Kidney (tissue), 14 donors: ENCODE results near the gene HTR2C. TPM values are rescaled to one million over a fixed set of nuclear protein-coding genes. Genes with fewer than 3 reads are reported as not detected.
A peak's percentile ranks its signal among the peaks of the same experiment; 100 is the strongest.

ENCODE experiments used
- DNase-seq, 5 donors: peaks; one replicate each; pipeline ENCODE4 v3.0.0-alpha.2; 2013 to 2020
- FAIRE-seq: peaks from 2 replicates; lab custom pipeline; 2012; peaks lifted over from hg19 to GRCh38; lab: Jason Lieb, UNC
- H3K27ac ChIP-seq, 2 donors: one replicate each; pipeline ENCODE4 v1.7.0; 2013; ENCODE audit warnings: low read depth in 2 of 2, low read length in 2 of 2, inconsistent platforms in 1 of 2
- H3K27me3 ChIP-seq: one replicate; pipeline ENCODE4 v1.7.1; 2013; ENCODE audit warnings: low read length, inconsistent platforms; ENCODE audit not compliant: control insufficient read depth, insufficient read depth
- H3K36me3 ChIP-seq, 3 donors: one replicate each; pipeline versions ENCODE4 v1.7.0 to v1.7.1; 2013; ENCODE audit warnings: low read length in 3 of 3, control low read depth in 1 of 3, inconsistent platforms in 1 of 3; ENCODE audit not compliant: insufficient read depth in 3 of 3, control insufficient read depth in 2 of 3
- H3K4me1 ChIP-seq, 3 donors: one replicate each; pipeline versions ENCODE4 v1.7.0 to v1.7.1; 2013; ENCODE audit warnings: low read length in 3 of 3, inconsistent platforms in 1 of 3, low read depth in 1 of 3; ENCODE audit not compliant: control insufficient read depth in 2 of 3, insufficient read depth in 2 of 3
- H3K4me3 ChIP-seq, 3 donors: one replicate each; pipeline versions ENCODE4 v1.7.0 to v1.8.1; 2013; ENCODE audit warnings: low read length in 3 of 3, control low read depth in 1 of 3, inconsistent platforms in 1 of 3
- H3K9ac ChIP-seq, 3 donors: one replicate each; pipeline versions ENCODE4 v1.7.0 to v1.7.1; 2013; ENCODE audit warnings: low read length in 3 of 3, control low read depth in 1 of 3, inconsistent platforms in 1 of 3
- H3K9me3 ChIP-seq, 3 donors: one replicate each; pipeline versions ENCODE4 v1.7.0 to v1.7.1; 2013; ENCODE audit warnings: low read length in 3 of 3, control low read depth in 1 of 3, inconsistent platforms in 1 of 3; ENCODE audit not compliant: control insufficient read depth in 2 of 3, insufficient read depth in 1 of 3
- intact Hi-C: fragments of 100-400 bp; cut with DNase I; formaldehyde crosslinking; loops from one replicate; pipeline ENCODE4 v1.11.1; 2022
- polyA plus RNA-seq: library from polyadenylated mRNA; stranded (reverse); fragments of 350-450 nt; fragmentation: Illumina TruSeq; extraction: RNeasy Lipid Tissue Mini Kit (QIAGEN cat#74804); gene quantifications from one replicate; pipeline ENCODE4 v1.2.3, GENCODE V29; 2014; ENCODE audit warnings: low read depth, low replicate concordance; ENCODE audit not compliant: insufficient read depth
- total RNA-seq: library from RNA; stranded (reverse); fragmentation: NEBNext Ultra II Directional; extraction: Animal tissue kit (Norgen Biotek cat#: 25700); gene quantifications from one replicate; pipeline ENCODE4 v1.2.1, GENCODE V29; 2021
- TF ChIP-seq, protein P1 (sequence below): IDR thresholded peaks from 3 replicates; pipeline ENCODE4 v1.5.1; 2012; ENCODE audit warnings: mild to moderate bottlenecking, moderate library complexity, borderline replicate concordance; ENCODE audit not compliant: insufficient read depth; ENCODE audit errors: extremely low read depth
- donor health status: control.
- donor health status: control.
- donor health status: control.
- donor health status: control.
- donor health status: control.
- donor health status: DM: yes; HTN: yes; CAD: no.
- donor health status: Normal renal cell carcinoma (clear cell type).

The HTR2C gene
- total and polyA plus RNA-seq, 2 donors from 2014 or later, result not detected

GRCh38 chrX:114774691-114775090 is 190.8 kb downstream of the HTR2C start:
- DNase-seq, result no peak
- Histone ChIP-seq H3K36me3 (no peaks in the 10 kb centered on the region), H3K4me1 (no peaks in the 10 kb centered on the region), H3K27me3 (no peaks in the 10 kb centered on the region), H3K9ac (no peak overlapping the region), H3K27ac (no peak overlapping the region), H3K4me3 (no peak overlapping the region), H3K9me3 (no peaks in the 10 kb centered on the region)
- TF ChIP-seq, protein P1, sequence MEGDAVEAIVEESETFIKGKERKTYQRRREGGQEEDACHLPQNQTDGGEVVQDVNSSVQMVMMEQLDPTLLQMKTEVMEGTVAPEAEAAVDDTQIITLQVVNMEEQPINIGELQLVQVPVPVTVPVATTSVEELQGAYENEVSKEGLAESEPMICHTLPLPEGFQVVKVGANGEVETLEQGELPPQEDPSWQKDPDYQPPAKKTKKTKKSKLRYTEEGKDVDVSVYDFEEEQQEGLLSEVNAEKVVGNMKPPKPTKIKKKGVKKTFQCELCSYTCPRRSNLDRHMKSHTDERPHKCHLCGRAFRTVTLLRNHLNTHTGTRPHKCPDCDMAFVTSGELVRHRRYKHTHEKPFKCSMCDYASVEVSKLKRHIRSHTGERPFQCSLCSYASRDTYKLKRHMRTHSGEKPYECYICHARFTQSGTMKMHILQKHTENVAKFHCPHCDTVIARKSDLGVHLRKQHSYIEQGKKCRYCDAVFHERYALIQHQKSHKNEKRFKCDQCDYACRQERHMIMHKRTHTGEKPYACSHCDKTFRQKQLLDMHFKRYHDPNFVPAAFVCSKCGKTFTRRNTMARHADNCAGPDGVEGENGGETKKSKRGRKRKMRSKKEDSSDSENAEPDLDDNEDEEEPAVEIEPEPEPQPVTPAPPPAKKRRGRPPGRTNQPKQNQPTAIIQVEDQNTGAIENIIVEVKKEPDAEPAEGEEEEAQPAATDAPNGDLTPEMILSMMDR, result no peak
- intact Hi-C loops, result no loop called here
- FAIRE-seq, result no peak

GRCh38 chrX:114782925-114783324 is 199.0 kb downstream of the HTR2C start:
- peak; percentile 95 for FAIRE-seq

GRCh38 chrX:114787061-114787460 is 203.2 kb downstream of the HTR2C start:
- DNase-seq, result no peak
- intact Hi-C loops, result no loop called here
- Histone ChIP-seq H3K36me3 (no peaks in the 10 kb centered on the region), H3K27me3 (no peaks in the 10 kb centered on the region), H3K9ac (no peak overlapping the region), H3K4me1 (no peaks in the 10 kb centered on the region), H3K27ac (no peak overlapping the region), H3K4me3 (no peak overlapping the region), H3K9me3 (no peaks in the 10 kb centered on the region)
- TF ChIP-seq, protein P1, result no peak
- FAIRE-seq, result no peak

More at GRCh38 chrX:114782925-114783324, 199.0 kb downstream of the HTR2C start:
- H3K27ac ChIP-seq, result no peak overlapping the region
- H3K27me3 ChIP-seq, result no peaks in the 10 kb centered on the region
- TF ChIP-seq, protein P1, result no peak
- no peak for DNase-seq
- no peak overlapping the region for H3K9ac ChIP-seq
- H3K4me3 ChIP-seq, result no peak overlapping the region
- no peaks in the 10 kb centered on the region for H3K36me3 ChIP-seq
- intact Hi-C loops, result no loop called here
- H3K4me1 ChIP-seq, result no peaks in the 10 kb centered on the region
- no peaks in the 10 kb centered on the region for H3K9me3 ChIP-seq

DNA sequence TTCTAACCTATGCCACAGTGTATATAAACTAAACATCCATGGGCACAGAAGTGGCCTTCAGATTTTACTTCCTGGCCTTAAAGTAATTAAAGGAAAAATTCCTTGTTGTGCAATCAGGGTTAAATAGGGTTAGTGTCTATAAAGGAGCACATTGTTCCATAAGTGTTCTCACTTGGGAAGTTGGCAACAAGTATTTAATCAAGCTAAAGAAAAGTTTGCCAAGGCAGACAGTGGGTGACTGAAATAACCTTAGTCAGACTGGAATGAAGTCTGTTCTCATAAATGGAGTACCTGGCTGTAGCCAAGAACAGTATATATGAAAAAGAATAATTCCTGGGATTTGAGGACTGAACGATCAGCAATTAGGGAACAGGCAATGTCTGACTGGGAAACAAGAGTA is 213.6 kb downstream of the HTR2C start:
- H3K4me3 ChIP-seq, result no peak overlapping the region
- H3K27ac ChIP-seq, result no peak overlapping the region
- no peak for DNase-seq
- no peaks in the 10 kb centered on the region for H3K27me3 ChIP-seq
- H3K36me3 ChIP-seq, result no peaks in the 10 kb centered on the region
- no peak for FAIRE-seq
- H3K4me1 ChIP-seq, result no peaks in the 10 kb centered on the region
- intact Hi-C loops, result no loop called here
- H3K9me3 ChIP-seq, result no peaks in the 10 kb centered on the region
- no peak overlapping the region for H3K9ac ChIP-seq
- TF ChIP-seq, protein P1, result no peak
